GM12872 (cell line): ENCODE data around the gene ACTN2.
A peak's percentile ranks its signal among the peaks of the same experiment; 100 is the strongest.

ENCODE experiments used
- TF ChIP-seq, protein P1 (sequence below): IDR thresholded peaks from 3 replicates; pipeline ENCODE4 v1.5.1; 2011; ENCODE audit warnings: low read depth, mild to moderate bottlenecking, low read length, moderate library complexity; ENCODE audit not compliant: insufficient read depth

ACTN2 gene

DNA sequence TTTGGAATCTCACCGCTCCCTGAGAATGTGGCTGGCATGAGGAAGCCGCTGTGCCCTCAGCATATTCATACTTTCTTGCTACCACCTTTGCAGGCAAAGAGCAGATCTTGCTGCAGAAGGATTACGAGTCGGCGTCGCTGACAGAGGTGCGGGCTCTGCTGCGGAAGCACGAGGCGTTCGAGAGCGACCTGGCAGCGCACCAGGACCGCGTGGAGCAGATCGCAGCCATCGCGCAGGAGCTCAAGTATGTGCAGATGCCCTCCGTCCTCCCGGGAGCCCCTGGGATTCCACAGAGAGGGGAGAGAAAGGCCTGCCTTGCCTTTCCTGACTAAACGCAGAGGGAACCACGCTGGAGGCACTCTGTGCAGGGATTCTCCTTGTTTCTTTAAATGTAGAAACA lies 58.2 kb downstream of the ACTN2 start:
- TF ChIP-seq, protein P1, sequence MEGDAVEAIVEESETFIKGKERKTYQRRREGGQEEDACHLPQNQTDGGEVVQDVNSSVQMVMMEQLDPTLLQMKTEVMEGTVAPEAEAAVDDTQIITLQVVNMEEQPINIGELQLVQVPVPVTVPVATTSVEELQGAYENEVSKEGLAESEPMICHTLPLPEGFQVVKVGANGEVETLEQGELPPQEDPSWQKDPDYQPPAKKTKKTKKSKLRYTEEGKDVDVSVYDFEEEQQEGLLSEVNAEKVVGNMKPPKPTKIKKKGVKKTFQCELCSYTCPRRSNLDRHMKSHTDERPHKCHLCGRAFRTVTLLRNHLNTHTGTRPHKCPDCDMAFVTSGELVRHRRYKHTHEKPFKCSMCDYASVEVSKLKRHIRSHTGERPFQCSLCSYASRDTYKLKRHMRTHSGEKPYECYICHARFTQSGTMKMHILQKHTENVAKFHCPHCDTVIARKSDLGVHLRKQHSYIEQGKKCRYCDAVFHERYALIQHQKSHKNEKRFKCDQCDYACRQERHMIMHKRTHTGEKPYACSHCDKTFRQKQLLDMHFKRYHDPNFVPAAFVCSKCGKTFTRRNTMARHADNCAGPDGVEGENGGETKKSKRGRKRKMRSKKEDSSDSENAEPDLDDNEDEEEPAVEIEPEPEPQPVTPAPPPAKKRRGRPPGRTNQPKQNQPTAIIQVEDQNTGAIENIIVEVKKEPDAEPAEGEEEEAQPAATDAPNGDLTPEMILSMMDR: no peak

DNA sequence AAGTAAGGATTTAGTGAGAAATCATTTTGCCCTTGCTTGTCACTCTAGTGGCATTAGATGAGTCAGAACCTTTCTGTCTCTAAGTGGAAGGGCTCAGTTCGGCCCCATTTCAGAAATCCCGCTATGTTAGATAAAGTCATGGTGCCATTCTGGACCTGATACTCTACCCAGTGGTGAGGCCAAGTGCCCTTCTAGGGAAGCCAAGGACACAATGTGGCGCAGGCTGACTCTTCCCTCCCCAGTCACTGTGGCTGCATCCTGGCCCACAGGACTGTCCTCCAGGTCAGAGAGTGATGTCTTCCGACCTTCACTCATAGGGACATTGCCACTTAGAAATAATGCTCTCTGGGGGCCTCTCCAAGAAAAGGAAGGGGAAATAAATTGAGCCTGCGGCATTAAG lies 60.5 kb downstream of the ACTN2 start:
- TF ChIP-seq, protein P1: no peak

DNA sequence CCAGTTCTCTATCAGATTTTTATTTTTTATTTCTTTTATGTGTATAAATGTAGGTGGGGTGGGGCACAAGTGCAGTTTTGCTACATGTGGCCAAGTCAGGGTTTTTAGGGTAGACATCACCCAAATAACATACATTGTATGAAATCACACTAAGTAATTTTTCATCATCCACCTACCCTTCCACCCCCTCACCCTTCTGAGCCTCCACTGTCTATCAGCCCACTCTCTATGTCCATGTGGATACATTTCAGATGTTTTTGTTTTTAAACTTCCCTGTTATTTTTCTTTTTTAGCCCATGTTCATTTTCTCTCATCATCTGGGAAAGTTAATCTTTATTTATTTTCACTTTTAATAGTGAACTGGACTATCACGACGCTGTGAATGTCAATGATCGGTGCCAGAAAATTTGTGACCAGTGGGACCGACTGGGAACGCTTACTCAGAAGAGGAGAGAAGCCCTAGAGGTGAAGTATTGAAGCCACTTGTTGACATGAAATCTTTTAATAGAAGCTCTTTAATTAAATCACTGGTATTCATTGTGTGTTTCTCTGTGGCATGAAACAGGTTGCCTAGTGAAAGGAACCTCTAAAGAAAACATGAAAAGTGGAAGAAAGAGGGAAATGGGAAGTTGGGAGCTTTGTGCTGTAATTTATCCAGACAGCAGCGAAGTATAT lies 61.1 kb downstream of the ACTN2 start:
- TF ChIP-seq, protein P1: no peak

DNA sequence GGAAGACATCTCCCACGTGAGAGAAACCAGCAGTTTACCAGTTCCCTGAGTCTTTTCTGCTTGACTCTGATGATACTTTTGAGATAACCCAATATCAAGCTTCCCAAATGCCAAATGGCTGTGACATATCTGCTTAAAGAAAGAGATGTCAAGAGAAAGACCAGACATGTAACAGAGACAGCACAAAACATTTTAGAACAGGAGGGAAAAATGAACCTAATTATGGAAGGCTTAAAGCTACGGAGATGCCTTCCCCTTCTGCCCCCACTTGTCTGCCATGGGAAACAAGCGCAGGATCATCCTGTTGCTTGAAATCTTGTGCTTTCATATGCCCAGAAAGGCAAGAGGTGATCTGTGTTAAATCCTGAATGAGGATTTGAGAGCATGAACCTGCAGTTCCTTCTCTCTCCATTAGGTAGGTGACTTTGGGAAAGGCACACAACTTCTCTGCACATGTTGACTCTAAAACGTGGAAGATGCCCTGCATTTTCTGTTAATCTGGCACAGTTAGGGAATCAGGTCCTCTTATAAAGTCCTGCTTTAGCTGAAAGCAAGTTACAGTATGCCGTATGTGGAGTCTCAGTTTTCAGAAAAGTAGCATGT lies 62.1 kb downstream of the ACTN2 start:
- TF ChIP-seq, protein P1: peak; percentile 44; the same call in 1 of the 3 replicates

DNA sequence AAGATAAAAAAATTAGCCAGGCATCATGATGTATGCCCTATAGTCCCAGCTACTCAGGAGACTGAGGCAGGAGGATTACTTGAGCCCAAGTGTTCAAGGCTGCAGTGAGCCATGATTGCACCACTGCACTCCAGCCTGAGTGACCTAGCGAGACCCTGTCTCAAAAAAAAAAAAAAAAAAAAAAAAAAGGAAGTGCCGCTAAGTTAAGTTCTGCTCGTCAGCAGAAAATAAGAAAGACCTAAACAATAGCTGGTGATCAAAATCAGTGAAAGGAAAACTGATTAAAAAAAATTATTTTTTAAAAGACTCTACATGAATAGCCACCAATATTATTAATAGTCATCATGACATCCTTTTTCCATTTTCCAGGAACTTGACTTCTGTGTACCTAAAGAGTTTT lies 64.6 kb downstream of the ACTN2 start:
- TF ChIP-seq, protein P1: no peak

DNA sequence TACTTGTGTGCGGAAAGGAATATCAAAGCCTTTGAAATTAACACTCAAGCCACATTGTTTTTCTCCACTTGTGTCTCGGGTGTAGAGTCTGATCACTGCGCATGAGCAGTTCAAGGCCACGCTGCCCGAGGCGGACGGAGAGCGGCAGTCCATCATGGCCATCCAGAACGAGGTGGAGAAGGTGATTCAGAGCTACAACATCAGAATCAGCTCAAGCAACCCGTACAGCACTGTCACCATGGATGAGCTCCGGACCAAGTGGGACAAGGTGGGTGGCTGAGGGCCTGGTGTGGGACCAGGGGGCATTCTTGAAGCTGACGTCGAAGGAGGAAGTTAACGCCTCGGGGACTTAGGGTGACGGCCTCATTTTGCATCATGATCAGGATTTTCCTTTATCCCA lies 65.1 kb downstream of the ACTN2 start:
- TF ChIP-seq, protein P1: no peak

DNA sequence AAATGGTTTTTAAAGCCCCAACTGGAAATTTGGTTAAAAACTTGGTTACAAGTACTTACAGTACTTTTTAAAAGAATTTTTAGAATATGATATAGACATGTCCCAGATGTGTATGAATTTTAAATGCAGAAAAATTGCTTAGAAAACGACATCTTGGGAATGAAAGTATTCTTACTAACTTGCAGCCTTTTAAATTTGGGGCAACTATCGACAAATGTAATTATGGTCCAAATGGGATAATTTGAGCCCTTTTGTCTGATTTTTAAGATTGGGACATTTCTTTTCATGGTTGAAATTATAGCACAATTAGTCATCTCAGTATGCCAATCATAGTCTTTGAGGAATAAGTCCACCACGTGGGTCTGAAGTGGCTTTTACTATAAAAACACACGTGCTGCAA lies 65.6 kb downstream of the ACTN2 start:
- TF ChIP-seq, protein P1: no peak
